Gastroesophageal sphincter (tissue), 4 donors: ENCODE results near the gene TMUB2. TPM values are rescaled to one million over a fixed set of nuclear protein-coding genes. Genes with fewer than 3 reads are reported as not detected.

Experiments used
- ATAC-seq: fragments of 150-250 bp; one replicate; pipeline ENCODE4 v1.9.1; 2016; ENCODE audit warnings: mild to moderate bottlenecking, moderate library complexity
- H3K27ac ChIP-seq, 4 donors: fragments of 200-600 bp; sonication (generic) in 3 of 4; 1 replicate in 3 of 4; 2 replicates in 1 of 4; pipeline ENCODE4 v1.5.1; 2016 to 2019
- H3K27me3 ChIP-seq: fragments of 200-600 bp; sonication (generic); one replicate; pipeline ENCODE4 v1.5.1; 2019
- H3K36me3 ChIP-seq, 2 donors: fragments of 200-600 bp; sonication (generic); one replicate each; pipeline ENCODE4 v1.5.1; 2019; ENCODE audit warnings: control low read depth in 1 of 2
- H3K4me1 ChIP-seq, 3 donors: fragments of 200-600 bp; sonication (generic); 1 replicate in 2 of 3; 2 replicates in 1 of 3; pipeline ENCODE4 v1.5.1; 2016 to 2019; ENCODE audit warnings: control low read depth in 2 of 3
- H3K4me3 ChIP-seq, 2 donors: fragments of 200-600 bp; sonication (generic); one replicate each; pipeline ENCODE4 v1.5.1; 2019; ENCODE audit warnings: mild to moderate bottlenecking in 1 of 2, moderate library complexity in 1 of 2
- H3K9me3 ChIP-seq, 3 donors: fragments of 200-600 bp; sonication (generic); one replicate each; pipeline ENCODE4 v1.5.1; 2017 to 2019; ENCODE audit warnings: control low read depth in 2 of 3
- EP300 ChIP-seq: sonication (generic); formaldehyde crosslinking; IDR thresholded peaks from one replicate; pipeline ENCODE4 v1.6.1; 2017; ENCODE audit warnings: antibody characterized with exemption, mild to moderate bottlenecking
- POLR2A ChIP-seq, 2 donors: fragments of 450-650 bp; IDR thresholded peaks; one replicate each; pipeline ENCODE4 v1.6.1; 2017; ENCODE audit warnings: antibody characterized with exemption in 2 of 2, mild to moderate bottlenecking in 2 of 2, moderate library complexity in 1 of 2
- POLR2AphosphoS5 ChIP-seq: sonication (generic); formaldehyde crosslinking; IDR thresholded peaks from one replicate; pipeline ENCODE4 v1.6.1; 2017; ENCODE audit warnings: antibody characterized with exemption
- WGBS, 2 donors: methylation state at CpG; one replicate each; pipeline ENCODE4 v1.1.5; 2018; ENCODE audit warnings: low coverage in 1 of 2; 5-methylcytosine and 5-hydroxymethylcytosine counted together
- total RNA-seq, 4 donors: library from RNA; depleted of rRNA; stranded (reverse); fragments of >200 nt; gene quantifications; one replicate each; pipeline ENCODE4 v1.1.0, GENCODE V29; 2016
- TF ChIP-seq, protein P1 (sequence below), 4 experiments: fragments of 200-600 bp in 2 of 4; fragments of 450-650 bp in 2 of 4; sonication (generic) in 1 of 4; IDR thresholded peaks; one replicate each; pipeline ENCODE4 v1.5.1; 2017 to 2019; ENCODE audit warnings: antibody characterized with exemption in 4 of 4, mild to moderate bottlenecking in 2 of 4, moderate library complexity in 2 of 4

The TMUB2 gene
- total RNA-seq, 4 donors from 2014 or later = 28.3 to 36.1 (median 29.8) TPM

DNA sequence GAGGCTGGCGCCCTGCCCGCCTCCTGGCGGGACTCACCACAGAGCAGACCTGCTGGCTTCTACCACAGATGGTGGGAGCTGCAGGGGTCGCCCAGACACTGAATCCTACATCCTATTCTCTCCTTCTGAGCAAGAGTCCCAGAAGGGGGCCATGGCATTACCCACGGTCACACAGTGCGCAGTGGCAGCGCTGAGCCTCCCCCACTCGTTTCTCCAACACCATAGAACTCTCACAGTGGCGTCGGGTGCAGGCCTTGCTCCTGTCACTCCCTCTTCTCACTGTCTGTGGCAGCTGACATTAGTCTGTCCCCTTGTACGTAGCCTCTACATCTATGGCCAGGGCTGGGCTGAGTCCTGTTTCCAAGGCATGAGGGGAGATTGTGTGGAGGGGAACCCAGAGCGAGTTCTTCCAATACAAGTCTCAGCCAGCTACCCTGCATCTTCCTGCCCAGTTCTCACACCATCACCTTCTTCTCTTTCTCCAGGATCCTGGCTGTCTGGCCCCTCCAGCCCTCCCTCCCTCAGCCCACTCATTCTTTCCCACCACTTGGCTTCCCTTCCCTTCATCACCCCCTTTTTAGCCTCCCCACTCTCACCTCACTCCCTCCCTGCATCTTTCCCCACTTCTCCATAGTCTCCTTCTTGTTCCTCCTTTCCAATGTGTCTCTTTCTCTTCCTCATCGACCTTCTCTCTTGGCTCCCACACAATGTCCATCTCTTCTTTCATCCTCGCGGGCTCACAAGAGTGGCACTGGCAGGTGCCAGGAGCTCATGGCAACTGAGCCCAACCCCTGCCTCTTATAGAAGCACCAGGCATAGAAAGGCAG is 26.8 kb downstream of the TMUB2 start:
- Histone ChIP-seq H3K27ac (peak overlapping the region in 1 of 4 donors; percentile 26), H3K9me3 (no peaks in the 10 kb centered on the region), H3K27me3 (no peaks in the 10 kb centered on the region), H3K4me1 (peaks cover 10 to 63% (median 25%) of the 10 kb centered on the region in 3 donors), H3K36me3 (peaks cover 0 to 78% of the 10 kb centered on the region in 2 donors), H3K4me3 (no peak overlapping the region)
- 69 to 93% methylated on average over 3 to 10 of the region's 15 CpGs for WGBS, 2 donors
- TF ChIP-seq POLR2A (IDR thresholded peaks at IDR 0.05) (no peak), POLR2AphosphoS5 (no peak), EP300 (no peak)
- TF ChIP-seq, protein P1, sequence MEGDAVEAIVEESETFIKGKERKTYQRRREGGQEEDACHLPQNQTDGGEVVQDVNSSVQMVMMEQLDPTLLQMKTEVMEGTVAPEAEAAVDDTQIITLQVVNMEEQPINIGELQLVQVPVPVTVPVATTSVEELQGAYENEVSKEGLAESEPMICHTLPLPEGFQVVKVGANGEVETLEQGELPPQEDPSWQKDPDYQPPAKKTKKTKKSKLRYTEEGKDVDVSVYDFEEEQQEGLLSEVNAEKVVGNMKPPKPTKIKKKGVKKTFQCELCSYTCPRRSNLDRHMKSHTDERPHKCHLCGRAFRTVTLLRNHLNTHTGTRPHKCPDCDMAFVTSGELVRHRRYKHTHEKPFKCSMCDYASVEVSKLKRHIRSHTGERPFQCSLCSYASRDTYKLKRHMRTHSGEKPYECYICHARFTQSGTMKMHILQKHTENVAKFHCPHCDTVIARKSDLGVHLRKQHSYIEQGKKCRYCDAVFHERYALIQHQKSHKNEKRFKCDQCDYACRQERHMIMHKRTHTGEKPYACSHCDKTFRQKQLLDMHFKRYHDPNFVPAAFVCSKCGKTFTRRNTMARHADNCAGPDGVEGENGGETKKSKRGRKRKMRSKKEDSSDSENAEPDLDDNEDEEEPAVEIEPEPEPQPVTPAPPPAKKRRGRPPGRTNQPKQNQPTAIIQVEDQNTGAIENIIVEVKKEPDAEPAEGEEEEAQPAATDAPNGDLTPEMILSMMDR (IDR thresholded peaks at IDR 0.05) = no peak
- no peak for ATAC-seq

DNA sequence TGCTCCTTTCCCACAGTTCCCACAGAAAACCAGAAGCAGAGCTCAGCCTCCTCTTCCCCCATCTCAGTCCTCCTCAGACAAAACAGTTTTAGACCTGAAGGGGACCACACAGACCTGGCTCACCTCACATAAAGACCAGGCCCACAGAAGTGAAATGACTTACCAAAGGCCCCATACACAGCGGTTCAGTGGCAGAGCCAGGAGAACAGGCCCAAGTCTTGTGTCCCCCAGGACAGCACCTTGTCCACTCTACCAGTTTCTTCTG is 27.4 kb downstream of the TMUB2 start:
- WGBS, 2 donors = 100% methylated on average over 1 of the region's 1 CpG; no CpG with 5 or more reads in 1 of the 2 donors
- H3K4me1 ChIP-seq = peaks cover 10 to 63% (median 25%) of the 10 kb centered on the region in 3 donors
- H3K36me3 ChIP-seq = peaks cover 0 to 72% of the 10 kb centered on the region in 2 donors
- H3K27me3 ChIP-seq = no peaks in the 10 kb centered on the region
- ATAC-seq = no peak
- no peak overlapping the region for H3K27ac ChIP-seq
- TF ChIP-seq POLR2A (IDR thresholded peaks at IDR 0.05) (no peak), POLR2AphosphoS5 (no peak), EP300 (no peak)
- TF ChIP-seq, protein P1 (IDR thresholded peaks at IDR 0.05) = no peak
- no peak overlapping the region for H3K4me3 ChIP-seq
- H3K9me3 ChIP-seq = no peaks in the 10 kb centered on the region

DNA sequence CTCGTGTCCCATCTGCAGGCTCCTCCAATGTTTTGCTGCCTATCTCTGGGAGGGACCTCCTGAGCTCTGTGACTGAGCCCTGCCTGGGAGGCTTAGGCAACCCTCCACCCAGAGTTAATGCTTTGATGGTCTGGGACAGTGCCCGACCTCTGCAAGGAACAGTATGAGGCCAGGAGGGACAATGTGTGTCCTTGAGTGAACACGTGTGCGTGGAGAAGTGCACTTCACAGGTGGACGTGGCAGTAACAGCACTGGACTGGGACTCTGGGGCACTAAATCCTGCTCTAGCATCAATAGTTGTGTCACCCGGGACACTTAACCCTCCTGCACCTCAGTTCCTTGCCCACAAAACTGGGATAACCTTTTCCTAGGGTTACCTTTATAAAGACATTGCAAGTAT is 28.1 kb downstream of the TMUB2 start:
- TF ChIP-seq, protein P1 (IDR thresholded peaks at IDR 0.05) = no peak
- TF ChIP-seq EP300 (no peak), POLR2AphosphoS5 (no peak), POLR2A (IDR thresholded peaks at IDR 0.05) (no peak)
- Histone ChIP-seq H3K27me3 (no peaks in the 10 kb centered on the region), H3K9me3 (no peaks in the 10 kb centered on the region), H3K27ac (no peak overlapping the region), H3K4me1 (peaks cover 10 to 61% (median 25%) of the 10 kb centered on the region in 3 donors), H3K4me3 (no peak overlapping the region), H3K36me3 (peaks cover 0 to 65% of the 10 kb centered on the region in 2 donors)
- no peak for ATAC-seq
- WGBS, 2 donors = 83% methylated on average over 5 of the region's 6 CpGs; no CpG with 5 or more reads in 1 of the 2 donors

DNA sequence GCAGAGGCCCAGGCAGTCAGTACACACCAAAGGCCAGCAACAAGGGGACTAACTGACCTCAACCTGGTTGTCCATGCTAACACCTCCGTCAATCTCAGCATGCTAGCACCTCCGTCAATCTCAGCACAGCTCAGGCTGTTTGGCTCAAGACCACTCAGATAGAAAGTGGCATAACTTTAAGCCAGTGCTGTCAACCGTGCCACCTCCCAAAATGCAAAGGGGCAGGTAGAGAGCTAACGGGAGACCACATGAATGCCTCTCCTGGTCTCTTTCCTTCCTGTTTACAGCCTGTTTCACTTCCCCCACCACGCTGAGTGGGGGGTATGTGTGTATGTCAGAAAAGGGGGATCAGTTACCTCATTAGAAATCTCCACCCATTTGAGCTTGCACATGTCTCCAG is 29.4 kb downstream of the TMUB2 start:
- Histone ChIP-seq H3K4me3 (no peak overlapping the region), H3K9me3 (no peaks in the 10 kb centered on the region), H3K4me1 (peaks cover 7 to 49% (median 14%) of the 10 kb centered on the region in 3 donors), H3K36me3 (peaks cover 0 to 59% of the 10 kb centered on the region in 2 donors), H3K27me3 (no peaks in the 10 kb centered on the region), H3K27ac (no peak overlapping the region)
- no peak for ATAC-seq
- WGBS, 2 donors = 58 to 69% methylated on average over 2 to 3 of the region's 5 CpGs
- TF ChIP-seq POLR2AphosphoS5 (no peak), EP300 (no peak), POLR2A (IDR thresholded peaks at IDR 0.05) (no peak)
- TF ChIP-seq, protein P1 (IDR thresholded peaks at IDR 0.05) = no peak

DNA sequence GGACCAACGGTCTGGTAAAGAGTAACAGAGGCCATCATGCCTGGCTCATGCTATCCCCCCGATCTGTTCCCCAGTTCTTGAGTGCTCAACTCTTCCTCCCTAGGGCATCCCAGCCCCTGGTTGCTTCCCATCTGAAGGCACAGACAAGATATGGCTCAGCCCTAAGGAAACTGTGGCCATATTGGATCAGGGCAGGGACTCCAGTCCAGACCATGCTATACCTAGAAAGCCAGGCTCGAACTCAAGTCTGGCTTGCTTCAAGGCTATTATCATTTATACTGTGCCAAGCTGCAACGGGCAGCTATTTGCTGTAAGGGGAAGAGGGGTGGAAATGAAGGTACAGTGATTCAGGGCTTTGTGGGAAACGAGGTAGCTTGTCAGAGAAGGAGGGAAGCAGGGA is 29.9 kb downstream of the TMUB2 start:
- ATAC-seq = no peak
- Histone ChIP-seq H3K4me1 (peaks cover 7 to 43% (median 14%) of the 10 kb centered on the region in 3 donors), H3K27ac (peak overlapping the region in 1 of 4 donors; percentile 93), H3K27me3 (no peaks in the 10 kb centered on the region), H3K9me3 (no peaks in the 10 kb centered on the region), H3K36me3 (peaks cover 0 to 54% of the 10 kb centered on the region in 2 donors), H3K4me3 (no peak overlapping the region)
- TF ChIP-seq, protein P1 (IDR thresholded peaks at IDR 0.05) = no peak
- TF ChIP-seq EP300 (no peak), POLR2AphosphoS5 (no peak), POLR2A (IDR thresholded peaks at IDR 0.05) (no peak)
- 54 to 67% methylated on average over 3 to 4 of the region's 5 CpGs for WGBS, 2 donors
